CD8-positive, alpha-beta memory T cell (primary cell): ENCODE data around the gene ENTPD3. TPM values are rescaled to one million over a fixed set of nuclear protein-coding genes. Genes with fewer than 3 reads are reported as not detected.
A peak's percentile ranks its signal among the peaks of the same experiment; 100 is the strongest.

ENCODE experiments used
- CTCF ChIA-PET: fragments of 350-600 bp; sonication (Branson Sonifier 250); formaldehyde crosslinking; loops from one replicate; lab custom pipeline; 2021; ENCODE audit warnings: antibody characterized with exemption; lab: Charles Lee
- POLR2A ChIA-PET: fragments of 350-600 bp; sonication (Branson Sonifier 250); formaldehyde crosslinking; loops from one replicate; lab custom pipeline; 2021; ENCODE audit warnings: antibody characterized with exemption; lab: Charles Lee
- DNase-seq, 5 donors: peaks; one replicate each; pipeline versions ENCODE4 v3.0.0 to v3.0.0-alpha.2; 2020 to 2022; ENCODE audit warnings: mixed read lengths in 1 of 5
- H3K27ac ChIP-seq: one replicate; pipeline ENCODE4 v1.7.0; 2013; ENCODE audit warnings: low read depth, mild to moderate bottlenecking, low read length, moderate library complexity
- H3K27me3 ChIP-seq: 2 replicates; pipeline ENCODE4 v1.7.0; 2013; ENCODE audit warnings: low read length, mild to moderate bottlenecking; ENCODE audit not compliant: insufficient read depth, poor library complexity, severe bottlenecking
- H3K36me3 ChIP-seq: 2 replicates; pipeline ENCODE4 v1.7.0; 2013; ENCODE audit warnings: mild to moderate bottlenecking, low read length, moderate library complexity; ENCODE audit not compliant: insufficient read depth
- H3K4me1 ChIP-seq: 2 replicates; pipeline ENCODE4 v1.7.0; 2013; ENCODE audit warnings: mild to moderate bottlenecking, low read length, moderate library complexity; ENCODE audit not compliant: insufficient read depth
- H3K4me3 ChIP-seq: 2 replicates; pipeline ENCODE4 v1.7.0; 2013; ENCODE audit warnings: mild to moderate bottlenecking, low read length
- H3K9me3 ChIP-seq: 2 replicates; pipeline ENCODE4 v1.7.0; 2013; ENCODE audit warnings: mild to moderate bottlenecking, low read length
- H3K27ac Mint-ChIP-seq, 8 donors: one replicate each; pipeline ENCODE4 v1.8.0; 2020 to 2021; ENCODE audit warnings: mixed read lengths in 8 of 8, mild to moderate bottlenecking in 6 of 8, inconsistent platforms in 3 of 8, moderate library complexity in 3 of 8
- H3K27me3 Mint-ChIP-seq, 2 donors: one replicate each; pipeline ENCODE4 v1.8.0; 2020 to 2021; ENCODE audit warnings: mixed read lengths in 2 of 2, mild to moderate bottlenecking in 1 of 2, moderate library complexity in 1 of 2
- H3K36me3 Mint-ChIP-seq, 3 donors: one replicate each; pipeline ENCODE4 v1.8.0; 2020 to 2021; ENCODE audit warnings: mixed read lengths in 3 of 3, inconsistent platforms in 1 of 3, mild to moderate bottlenecking in 1 of 3
- H3K4me1 Mint-ChIP-seq, 3 donors: one replicate each; pipeline ENCODE4 v1.8.0; 2020 to 2021; ENCODE audit warnings: mixed read lengths in 3 of 3, inconsistent platforms in 1 of 3, mild to moderate bottlenecking in 1 of 3
- H3K4me3 Mint-ChIP-seq, 7 donors: one replicate each; pipeline ENCODE4 v1.8.0; 2020 to 2021; ENCODE audit warnings: mixed read lengths in 7 of 7, mild to moderate bottlenecking in 6 of 7, moderate library complexity in 4 of 7, inconsistent platforms in 2 of 7
- H3K9me3 Mint-ChIP-seq, 5 donors: one replicate each; pipeline ENCODE4 v1.8.0; 2020 to 2022; ENCODE audit warnings: mixed read lengths in 5 of 5, mild to moderate bottlenecking in 3 of 5, moderate library complexity in 2 of 5, inconsistent platforms in 1 of 5
- polyA plus RNA-seq: library from polyadenylated mRNA; unstranded; fragments of 300-500 nt; fragmentation: Illumina TruSeq; gene quantifications from one replicate; pipeline ENCODE4 v1.2.3, GENCODE V29; 2021
- total RNA-seq, 2 experiments: library from RNA; stranded (reverse); gene quantifications; one replicate each; pipeline ENCODE4 v1.2.3, GENCODE V29; 2021

Gene ENTPD3, protein sequence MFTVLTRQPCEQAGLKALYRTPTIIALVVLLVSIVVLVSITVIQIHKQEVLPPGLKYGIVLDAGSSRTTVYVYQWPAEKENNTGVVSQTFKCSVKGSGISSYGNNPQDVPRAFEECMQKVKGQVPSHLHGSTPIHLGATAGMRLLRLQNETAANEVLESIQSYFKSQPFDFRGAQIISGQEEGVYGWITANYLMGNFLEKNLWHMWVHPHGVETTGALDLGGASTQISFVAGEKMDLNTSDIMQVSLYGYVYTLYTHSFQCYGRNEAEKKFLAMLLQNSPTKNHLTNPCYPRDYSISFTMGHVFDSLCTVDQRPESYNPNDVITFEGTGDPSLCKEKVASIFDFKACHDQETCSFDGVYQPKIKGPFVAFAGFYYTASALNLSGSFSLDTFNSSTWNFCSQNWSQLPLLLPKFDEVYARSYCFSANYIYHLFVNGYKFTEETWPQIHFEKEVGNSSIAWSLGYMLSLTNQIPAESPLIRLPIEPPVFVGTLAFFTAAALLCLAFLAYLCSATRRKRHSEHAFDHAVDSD
- total RNA-seq, result not detected
- polyA plus RNA-seq, result not detected

- Mint-ChIP-seq H3K9me3 (no peaks in the 10 kb centered on the region), H3K4me3 (peak within 1 kb of the TSS in 6 of 7 donors; percentile 70 to 89 (median 78)), H3K27me3 (peaks cover 15 to 37% of the 10 kb centered on the region in 2 donors), H3K27ac (peak within 1 kb of the TSS in 3 of 8 donors; percentile 19 to 61 (median 21)), H3K36me3 (peaks cover 0 to 6% (median 3%) of the 10 kb centered on the region in 3 donors), H3K4me1 (peaks cover 8 to 17% (median 15%) of the 10 kb centered on the region in 3 donors)
- peak in 4 of 5 donors; percentile 6 to 11 (median 8) for DNase-seq
- H3K4me1 ChIP-seq, result peaks cover 6% of the 10 kb centered on the region
- no peak within 1 kb of the TSS for H3K27ac ChIP-seq
- peaks cover 6% of the 10 kb centered on the region for H3K27me3 ChIP-seq
- peak within 1 kb of the TSS; percentile 26 for H3K4me3 ChIP-seq
- H3K9me3 ChIP-seq, result no peaks in the 10 kb centered on the region
- CTCF ChIA-PET, result interaction anchor here (0.7 kb wide), 1 partner anchor 114 kb away, joined by 3 read pairs; no protein-coding TSS in a partner anchor
- H3K36me3 ChIP-seq, result no peaks in the 10 kb centered on the region
- POLR2A ChIA-PET, result interaction anchor here (0.6 kb wide), 1 partner anchor 349 kb away, joined by 5 read pairs; no protein-coding TSS in a partner anchor
These were observed at the start of gene ENTPD3 for GRCh38 chr3:40387001-40387894. TSS of gene ENTPD3 (plus strand) at chr3:40387184. CDS start at chr3:40388058, 874 bp downstream.

DNA sequence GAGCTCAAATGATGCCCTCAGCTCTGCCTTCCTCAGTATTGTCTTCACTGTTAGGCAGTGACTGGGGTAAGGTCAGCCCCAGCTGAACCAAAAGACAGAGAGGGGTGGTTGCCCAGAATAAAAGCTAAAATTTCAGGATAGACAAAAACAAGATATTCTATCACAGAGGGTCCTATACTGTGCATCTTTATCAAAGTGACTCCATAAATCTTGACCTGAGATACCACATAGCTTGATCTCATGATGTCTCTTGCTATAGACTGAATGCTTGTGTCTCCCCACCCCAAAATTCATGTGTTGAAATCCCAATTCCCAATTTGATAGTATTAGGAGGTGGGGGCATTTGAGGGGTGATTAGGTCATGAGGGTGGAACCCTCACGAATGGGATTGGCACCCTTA, 47.1 kb upstream of the ENTPD3 start:
- no peaks in the 10 kb centered on the region for H3K4me1 Mint-ChIP-seq
- Histone ChIP-seq H3K4me1 (no peaks in the 10 kb centered on the region), H3K9me3 (no peaks in the 10 kb centered on the region), H3K27me3 (no peaks in the 10 kb centered on the region), H3K36me3 (no peaks in the 10 kb centered on the region), H3K4me3 (no peak overlapping the region), H3K27ac (no peak overlapping the region)
- H3K36me3 Mint-ChIP-seq, result no peaks in the 10 kb centered on the region
- CTCF ChIA-PET, result interaction anchor here (2.4 kb wide), 1 partner anchor 11 kb away, joined by 5 read pairs; no protein-coding TSS in a partner anchor
- peaks cover 0 to 2% of the 10 kb centered on the region in 2 donors for H3K27me3 Mint-ChIP-seq
- no peak for DNase-seq
- POLR2A ChIA-PET, result no interaction called here
- H3K4me3 Mint-ChIP-seq, result no peak overlapping the region
- no peaks in the 10 kb centered on the region for H3K9me3 Mint-ChIP-seq
- no peak overlapping the region for H3K27ac Mint-ChIP-seq

GRCh38 chr3:40340541-40341170, 46.3 kb upstream of the ENTPD3 start:
- no peak for DNase-seq
- no peaks in the 10 kb centered on the region for H3K36me3 Mint-ChIP-seq
- no peak overlapping the region for H3K27ac Mint-ChIP-seq
- no peaks in the 10 kb centered on the region for H3K4me1 Mint-ChIP-seq
- Histone ChIP-seq H3K4me1 (no peaks in the 10 kb centered on the region), H3K27ac (no peak overlapping the region), H3K9me3 (no peaks in the 10 kb centered on the region), H3K27me3 (no peaks in the 10 kb centered on the region), H3K36me3 (no peaks in the 10 kb centered on the region), H3K4me3 (no peak overlapping the region)
- POLR2A ChIA-PET, result no interaction called here
- no peak overlapping the region for H3K4me3 Mint-ChIP-seq
- peaks cover 0 to under 1% (median 0%) of the 10 kb centered on the region in 5 donors for H3K9me3 Mint-ChIP-seq
- CTCF ChIA-PET, result interaction anchor here (2.4 kb wide), 1 partner anchor 12 kb away, joined by 5 read pairs; no protein-coding TSS in a partner anchor
- H3K27me3 Mint-ChIP-seq, result peaks cover 0 to 2% of the 10 kb centered on the region in 2 donors

DNA sequence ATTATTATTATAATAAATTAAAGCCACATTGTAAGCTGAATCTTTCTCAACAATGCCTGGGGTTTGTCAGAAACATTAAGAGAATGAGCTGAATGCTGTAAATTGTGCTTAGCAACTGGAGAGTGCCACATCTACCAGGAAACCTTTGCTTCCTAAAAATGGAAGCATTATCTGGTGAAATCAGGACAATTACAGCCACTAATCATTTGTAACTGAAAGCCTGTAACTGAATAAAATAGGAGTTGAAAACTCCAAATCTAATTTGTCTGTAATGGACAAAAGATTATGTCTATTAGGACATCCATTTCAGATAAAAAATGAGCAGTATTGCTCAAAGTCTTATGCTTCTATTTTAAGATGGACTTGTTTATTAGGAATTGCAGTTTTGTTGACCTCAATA, 45.3 kb upstream of the ENTPD3 start:
- no peaks in the 10 kb centered on the region for H3K4me1 Mint-ChIP-seq
- Histone ChIP-seq H3K36me3 (no peaks in the 10 kb centered on the region), H3K4me3 (no peak overlapping the region), H3K9me3 (no peaks in the 10 kb centered on the region), H3K4me1 (no peaks in the 10 kb centered on the region), H3K27ac (no peak overlapping the region), H3K27me3 (no peaks in the 10 kb centered on the region)
- no peak overlapping the region for H3K4me3 Mint-ChIP-seq
- peaks cover 0 to 2% of the 10 kb centered on the region in 2 donors for H3K27me3 Mint-ChIP-seq
- no peaks in the 10 kb centered on the region for H3K36me3 Mint-ChIP-seq
- CTCF ChIA-PET, result no interaction called here
- peaks cover 0 to 2% (median 0%) of the 10 kb centered on the region in 5 donors for H3K9me3 Mint-ChIP-seq
- no peak for DNase-seq
- H3K27ac Mint-ChIP-seq, result no peak overlapping the region
- POLR2A ChIA-PET, result no interaction called here

DNA sequence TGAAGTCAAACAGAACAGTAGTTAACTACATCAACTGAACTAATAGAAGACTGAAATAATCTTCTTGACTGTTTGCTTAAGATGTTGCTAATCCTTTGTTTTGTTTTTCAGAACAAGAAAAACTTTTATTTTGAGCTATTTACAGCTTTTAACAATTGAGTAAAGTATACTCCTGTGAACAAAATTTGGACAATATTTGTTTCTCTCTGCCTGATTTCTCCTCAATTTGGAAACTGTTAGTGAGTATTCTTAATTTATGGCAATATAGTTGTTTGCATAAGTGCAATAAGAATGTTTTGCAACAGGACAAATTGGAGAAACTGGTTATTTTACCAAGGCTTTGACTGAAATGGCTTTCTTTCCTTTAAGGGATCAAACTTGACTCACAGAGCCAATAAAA, 36.5 kb upstream of the ENTPD3 start:
- Mint-ChIP-seq H3K9me3 (peaks cover 4 to 16% (median 6%) of the 10 kb centered on the region in 5 donors), H3K27ac (no peak overlapping the region), H3K4me1 (no peaks in the 10 kb centered on the region), H3K36me3 (peaks cover 0 to 2% (median 0%) of the 10 kb centered on the region in 3 donors), H3K27me3 (peaks cover 12 to 22% of the 10 kb centered on the region in 2 donors), H3K4me3 (no peak overlapping the region)
- Histone ChIP-seq H3K4me3 (no peak overlapping the region), H3K36me3 (no peaks in the 10 kb centered on the region), H3K4me1 (no peaks in the 10 kb centered on the region), H3K9me3 (no peaks in the 10 kb centered on the region), H3K27me3 (no peaks in the 10 kb centered on the region), H3K27ac (no peak overlapping the region)
- ChIA-PET CTCF (no interaction called here), POLR2A (no interaction called here)
- no peak for DNase-seq

- Mint-ChIP-seq H3K27ac (no peak overlapping the region), H3K36me3 (peaks cover 0 to 4% (median 2%) of the 10 kb centered on the region in 3 donors), H3K4me1 (no peaks in the 10 kb centered on the region), H3K27me3 (peaks cover 11 to 27% of the 10 kb centered on the region in 2 donors), H3K4me3 (no peak overlapping the region), H3K9me3 (peaks cover 0 to 7% (median 0%) of the 10 kb centered on the region in 5 donors)
- no peak for DNase-seq
- no peak overlapping the region for H3K27ac ChIP-seq
- no peaks in the 10 kb centered on the region for H3K4me1 ChIP-seq
- POLR2A ChIA-PET, result no interaction called here
- CTCF ChIA-PET, result no interaction called here
- no peaks in the 10 kb centered on the region for H3K27me3 ChIP-seq
- no peaks in the 10 kb centered on the region for H3K36me3 ChIP-seq
- no peak overlapping the region for H3K4me3 ChIP-seq
- H3K9me3 ChIP-seq, result no peaks in the 10 kb centered on the region
These were observed 31.6 kb upstream of the ENTPD3 start for GRCh38 chr3:40355410-40355809.

DNA sequence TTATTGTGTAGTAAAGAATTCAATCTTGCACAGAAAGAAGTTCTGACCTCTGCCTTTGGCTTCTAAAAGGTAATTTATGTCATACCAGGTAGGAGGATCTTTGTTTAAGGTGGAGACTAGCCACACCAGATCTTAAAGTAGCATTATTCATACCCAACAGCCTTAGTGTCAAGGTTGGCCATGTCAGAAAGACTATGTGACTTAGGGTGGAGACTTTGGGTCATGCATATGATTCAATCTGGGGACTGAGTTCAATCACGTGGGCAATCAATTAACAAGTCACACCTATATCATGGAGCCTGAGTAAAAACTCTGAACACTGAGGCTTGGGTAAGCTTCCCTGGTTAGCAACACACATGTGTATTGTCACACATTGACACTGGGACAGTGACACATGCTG, 28.5 kb upstream of the ENTPD3 start:
- H3K9me3 Mint-ChIP-seq, result no peaks in the 10 kb centered on the region
- no peak overlapping the region for H3K4me3 ChIP-seq
- no peak overlapping the region for H3K4me3 Mint-ChIP-seq
- no peaks in the 10 kb centered on the region for H3K27me3 ChIP-seq
- no peaks in the 10 kb centered on the region for H3K4me1 Mint-ChIP-seq
- H3K27ac ChIP-seq, result no peak overlapping the region
- peaks cover 12 to 18% of the 10 kb centered on the region in 2 donors for H3K27me3 Mint-ChIP-seq
- H3K36me3 ChIP-seq, result no peaks in the 10 kb centered on the region
- H3K4me1 ChIP-seq, result no peaks in the 10 kb centered on the region
- ChIA-PET CTCF (no interaction called here), POLR2A (no interaction called here)
- H3K36me3 Mint-ChIP-seq, result peaks cover 0 to 4% (median 0%) of the 10 kb centered on the region in 3 donors
- H3K27ac Mint-ChIP-seq, result no peak overlapping the region
- DNase-seq, result no peak
- no peaks in the 10 kb centered on the region for H3K9me3 ChIP-seq
